GM19468 (cell line): ENCODE data around the gene ARHGAP26.
"Not testable (repeated sequence)": the region's sequence is repeated elsewhere in the genome, so short reads cannot be mapped to it uniquely, and the experiment has no call there.

ENCODE experiments used
- ATAC-seq: cut with Tn5 transposase; IDR thresholded peaks from one replicate; pipeline ENCODE4 v1.9.1; 2021; ENCODE audit warnings: mild to moderate bottlenecking, moderate library complexity, moderate number of reproducible peaks; ENCODE audit not compliant: unreplicated experiment; ENCODE audit errors: extremely low read depth

ARHGAP26 gene

GRCh38 chr5:142915038-142915437 is 144.9 kb downstream of the ARHGAP26 start:
- no peak for ATAC-seq

GRCh38 chr5:142915813-142916424 is 145.7 kb downstream of the ARHGAP26 start:
- ATAC-seq, result peak; percentile 49

GRCh38 chr5:142918959-142919635 is 148.9 kb downstream of the ARHGAP26 start:
- no peak for ATAC-seq

- ATAC-seq, result no peak
Measured at GRCh38 chr5:142920849-142921612, 150.9 kb downstream of the ARHGAP26 start.

- ATAC-seq, result no peak
Measured at GRCh38 chr5:142922223-142922952, 152.2 kb downstream of the ARHGAP26 start.

- ATAC-seq, result no peak
Measured at GRCh38 chr5:142924135-142924883, 154.1 kb downstream of the ARHGAP26 start.

- no peak for ATAC-seq
Measured at GRCh38 chr5:142925795-142926194, 155.6 kb downstream of the ARHGAP26 start.

GRCh38 chr5:142926549-142926948 is 156.4 kb downstream of the ARHGAP26 start:
- ATAC-seq, result no peak

GRCh38 chr5:142928999-142929398 is 158.8 kb downstream of the ARHGAP26 start:
- not testable (repeated sequence) for ATAC-seq

- no peak for ATAC-seq
Measured at GRCh38 chr5:142929587-142929986, 159.4 kb downstream of the ARHGAP26 start.

GRCh38 chr5:142930395-142931110 is 160.4 kb downstream of the ARHGAP26 start:
- no peak for ATAC-seq

GRCh38 chr5:142931896-142932686 is 161.9 kb downstream of the ARHGAP26 start:
- ATAC-seq, result no peak

GRCh38 chr5:142934051-142934762 is 164.0 kb downstream of the ARHGAP26 start:
- ATAC-seq, result no peak

GRCh38 chr5:142935014-142935413 is 164.8 kb downstream of the ARHGAP26 start:
- no peak for ATAC-seq

- ATAC-seq, result no peak
Measured at GRCh38 chr5:142937374-142937773, 167.2 kb downstream of the ARHGAP26 start.

GRCh38 chr5:142938266-142938880 is 168.2 kb downstream of the ARHGAP26 start:
- ATAC-seq, result no peak

GRCh38 chr5:142939006-142939405 is 168.8 kb downstream of the ARHGAP26 start:
- ATAC-seq, result no peak
